Effector CD8-positive, alpha-beta T cell (primary cell): ENCODE measurements around the gene TEPSIN.
"Not testable (repeated sequence)": the region's sequence is repeated elsewhere in the genome, so short reads cannot be mapped to it uniquely, and the experiment has no call there.

Source experiments
- DNase-seq: peaks from one replicate; lab custom pipeline; 2025; lab: John Stamatoyannopoulos, UW

Gene TEPSIN

DNA sequence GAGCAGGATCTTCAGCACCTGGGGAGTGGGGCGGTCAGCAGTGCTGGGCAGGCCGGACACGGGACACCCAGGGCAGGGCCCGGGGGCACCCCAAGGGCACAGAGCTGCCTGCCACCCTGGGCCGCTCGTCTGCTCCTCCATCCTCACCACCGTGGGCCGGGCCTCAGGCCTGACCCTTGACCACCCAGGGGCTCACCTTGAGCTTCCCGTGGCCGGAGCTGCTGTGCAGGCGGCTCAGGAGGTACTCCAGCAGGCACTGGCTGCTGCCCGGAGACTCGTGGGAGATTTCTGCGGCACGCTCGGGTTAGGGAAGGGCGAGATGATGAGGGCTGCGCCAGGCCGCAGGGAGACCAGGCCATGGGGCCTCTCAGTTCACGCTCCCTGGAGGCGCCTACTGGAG lies 2.1 kb downstream of the TEPSIN start:
- no peak for DNase-seq

DNA sequence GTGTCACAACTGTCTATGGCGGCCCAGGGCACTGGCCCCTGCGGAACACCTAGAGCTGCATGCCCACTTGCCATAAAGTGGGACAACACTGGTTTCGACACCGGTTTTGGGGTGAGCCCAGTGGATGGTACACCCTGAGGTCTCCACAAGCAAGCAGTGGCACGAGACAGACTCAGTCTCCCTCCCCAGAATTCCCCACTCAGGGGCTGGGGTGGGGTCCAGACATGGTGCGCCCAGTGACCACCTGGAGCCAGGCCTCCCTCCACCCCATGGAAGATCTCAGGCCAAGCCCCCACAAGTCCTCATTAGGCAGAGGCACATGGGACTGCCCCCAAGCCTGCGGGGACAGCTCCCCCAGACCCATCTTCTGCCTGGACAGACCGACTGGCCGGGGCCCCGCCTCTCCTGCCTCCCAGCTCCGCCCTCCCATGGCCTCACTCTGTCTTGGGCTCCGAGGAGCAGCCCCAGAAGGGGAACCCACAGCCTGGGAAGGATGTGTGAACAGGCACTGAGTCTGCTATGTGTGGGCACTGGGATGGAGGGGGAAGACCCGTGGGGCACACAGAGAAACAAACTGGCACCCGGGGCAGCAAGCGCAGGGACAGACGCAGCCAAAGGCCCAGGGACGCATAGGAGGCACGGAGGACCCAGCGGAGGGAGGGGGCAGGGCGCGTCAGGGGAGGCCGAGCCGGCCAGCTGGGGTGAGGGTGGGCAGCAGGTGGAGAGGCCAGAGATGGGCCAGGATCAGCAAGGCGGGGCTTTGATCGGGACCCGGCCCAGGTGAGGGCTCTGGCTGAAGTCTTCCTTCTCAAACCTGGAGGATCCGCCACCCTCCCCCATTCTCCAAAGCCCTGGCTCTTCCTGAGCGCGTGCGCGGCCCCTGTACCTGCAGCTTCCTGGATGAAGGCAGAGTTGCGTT lies 2.8 kb downstream of the TEPSIN start:
- no peak for DNase-seq

DNA sequence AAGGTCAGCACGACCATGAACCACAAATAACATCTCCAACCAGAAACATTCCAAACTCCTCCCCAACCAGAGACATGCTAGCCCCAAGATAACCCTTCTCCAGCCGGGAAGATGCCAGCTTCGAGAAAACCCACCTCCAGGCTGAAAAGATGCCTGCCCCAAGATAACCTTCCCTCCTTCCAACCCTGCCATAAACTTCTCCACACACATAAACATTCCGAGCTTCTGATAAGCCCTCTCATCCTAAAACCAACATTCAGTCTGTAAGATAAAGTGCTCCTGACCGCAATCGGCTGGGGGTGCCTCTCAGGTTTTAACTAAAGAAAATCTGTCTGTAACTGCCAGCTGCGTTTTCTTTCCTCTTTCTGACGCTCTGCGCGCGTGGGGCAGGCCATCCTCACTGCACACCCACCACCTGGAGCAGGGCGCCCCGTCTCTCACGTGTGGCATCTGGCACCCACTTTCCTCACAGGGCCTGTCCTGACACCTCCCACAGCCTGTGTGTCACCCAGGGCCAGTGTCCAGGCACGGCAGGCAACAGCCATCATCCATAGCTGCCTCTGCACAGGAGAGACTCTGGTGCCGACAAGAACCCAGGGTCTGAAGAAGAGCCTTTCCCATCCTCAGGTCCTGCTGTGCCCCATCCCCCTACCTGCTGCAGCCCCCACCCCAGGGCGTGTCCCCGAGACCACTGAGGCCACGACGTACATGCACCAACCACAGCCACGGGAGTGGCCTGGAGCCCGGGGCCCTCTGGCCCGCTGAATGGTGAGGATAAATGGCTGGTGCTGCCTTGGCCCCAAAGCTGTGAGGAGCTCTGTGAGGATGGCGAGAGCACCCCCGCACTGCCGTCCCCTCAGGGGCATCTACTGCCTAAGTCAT lies 3.7 kb downstream of the TEPSIN start:
- no peak for DNase-seq

DNA sequence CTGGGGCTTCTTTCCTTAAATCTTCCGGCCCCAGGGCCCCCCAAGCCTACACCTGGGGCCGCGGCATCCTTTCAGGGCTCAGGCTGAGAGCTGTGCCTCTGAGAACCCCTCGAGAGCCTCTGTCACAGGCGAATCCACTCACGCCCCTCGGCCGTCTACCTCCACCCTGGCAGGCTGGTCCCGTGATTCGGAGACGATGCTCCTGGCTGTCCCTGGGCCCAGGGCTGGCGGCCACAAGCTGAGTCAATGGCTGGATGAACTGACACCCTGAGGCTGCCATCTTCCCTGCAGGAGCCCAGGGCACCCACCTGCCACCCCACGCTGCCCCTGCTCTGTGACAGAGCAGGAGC lies 4.4 kb downstream of the TEPSIN start:
- DNase-seq = no peak

DNA sequence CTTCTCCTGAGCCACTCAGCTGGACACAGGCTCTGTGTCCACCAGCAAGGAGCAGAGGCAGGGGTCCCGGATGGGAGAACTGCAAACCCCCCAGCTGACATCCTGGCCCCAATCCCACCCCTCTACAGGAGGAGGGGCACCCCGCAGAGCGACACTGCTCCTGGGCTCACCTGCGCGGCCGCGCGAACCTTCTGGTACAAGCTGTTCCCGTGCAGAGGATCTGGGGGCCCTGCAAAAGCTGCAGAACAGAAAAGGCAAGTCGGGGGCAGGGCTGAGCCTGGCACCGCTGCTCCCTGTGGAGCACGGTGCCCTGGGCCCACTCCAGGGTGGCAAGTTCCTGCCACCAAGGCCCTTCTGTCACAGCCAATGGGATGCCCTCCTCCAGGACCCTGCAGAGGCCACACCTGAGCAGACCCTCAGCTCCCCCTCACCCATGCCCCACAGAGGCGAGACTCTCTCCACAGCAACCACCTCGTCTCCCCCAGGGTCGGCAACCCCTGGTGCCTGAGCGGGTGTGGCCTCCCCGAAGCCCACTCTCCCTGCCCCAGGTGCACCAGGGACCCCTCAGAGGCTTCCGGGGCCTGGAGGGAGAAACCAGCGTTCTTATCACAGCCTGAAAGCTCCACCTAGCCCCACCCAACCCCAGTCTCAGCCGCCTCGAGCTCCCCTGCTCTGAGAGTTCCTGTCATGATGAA lies 4.9 kb downstream of the TEPSIN start:
- DNase-seq = no peak

DNA sequence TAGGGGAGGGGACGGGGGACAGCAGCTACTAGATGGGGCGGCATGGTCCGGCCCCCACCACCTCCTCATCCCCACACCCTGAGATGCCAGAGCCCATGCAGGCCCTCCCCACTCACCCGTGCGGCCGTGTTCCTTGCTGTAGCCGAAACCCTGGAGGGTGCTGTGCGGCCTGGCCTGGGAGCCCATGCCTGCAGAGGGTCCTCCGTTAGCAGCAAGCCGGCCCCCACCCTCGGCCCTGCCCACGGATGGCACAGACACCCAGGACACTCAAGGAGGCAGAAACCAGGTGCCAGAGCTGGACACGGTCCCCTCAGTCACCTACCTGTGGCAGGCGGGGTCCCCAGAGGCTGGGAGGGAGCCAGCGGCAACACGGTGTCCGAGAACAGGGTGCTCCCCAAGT lies 5.5 kb downstream of the TEPSIN start:
- no peak for DNase-seq

DNA sequence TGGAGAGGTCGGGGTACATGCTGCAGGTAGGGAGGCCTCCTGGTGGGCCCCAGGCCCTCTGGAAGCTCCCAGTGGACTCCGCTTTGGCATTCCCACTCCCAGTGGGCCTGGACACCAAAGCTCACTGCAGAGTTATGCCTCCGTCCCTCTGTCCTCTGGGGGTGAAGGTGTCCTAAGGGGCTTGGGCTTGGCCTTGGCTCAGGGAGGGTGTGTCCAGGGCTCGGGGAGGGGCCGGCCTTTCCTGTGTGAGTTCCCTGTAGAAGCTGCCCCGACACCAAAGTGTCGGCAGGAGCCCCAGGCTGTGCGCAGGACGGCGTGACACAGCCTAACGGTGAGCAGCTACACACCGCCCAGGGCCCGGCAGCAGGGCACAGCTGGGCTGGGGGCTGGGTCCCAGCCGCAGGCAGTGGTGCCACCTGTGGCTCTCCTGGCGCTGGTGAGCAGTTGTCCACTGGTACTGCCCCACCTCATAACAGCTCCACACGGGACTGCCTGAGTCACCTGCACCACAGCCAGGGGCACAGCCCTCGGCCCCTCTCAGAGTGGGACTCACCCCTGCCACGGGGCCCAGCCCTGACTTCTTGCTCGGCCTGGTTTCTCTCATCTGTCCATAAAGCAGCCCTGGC lies 6.1 kb downstream of the TEPSIN start:
- no peak for DNase-seq

DNA sequence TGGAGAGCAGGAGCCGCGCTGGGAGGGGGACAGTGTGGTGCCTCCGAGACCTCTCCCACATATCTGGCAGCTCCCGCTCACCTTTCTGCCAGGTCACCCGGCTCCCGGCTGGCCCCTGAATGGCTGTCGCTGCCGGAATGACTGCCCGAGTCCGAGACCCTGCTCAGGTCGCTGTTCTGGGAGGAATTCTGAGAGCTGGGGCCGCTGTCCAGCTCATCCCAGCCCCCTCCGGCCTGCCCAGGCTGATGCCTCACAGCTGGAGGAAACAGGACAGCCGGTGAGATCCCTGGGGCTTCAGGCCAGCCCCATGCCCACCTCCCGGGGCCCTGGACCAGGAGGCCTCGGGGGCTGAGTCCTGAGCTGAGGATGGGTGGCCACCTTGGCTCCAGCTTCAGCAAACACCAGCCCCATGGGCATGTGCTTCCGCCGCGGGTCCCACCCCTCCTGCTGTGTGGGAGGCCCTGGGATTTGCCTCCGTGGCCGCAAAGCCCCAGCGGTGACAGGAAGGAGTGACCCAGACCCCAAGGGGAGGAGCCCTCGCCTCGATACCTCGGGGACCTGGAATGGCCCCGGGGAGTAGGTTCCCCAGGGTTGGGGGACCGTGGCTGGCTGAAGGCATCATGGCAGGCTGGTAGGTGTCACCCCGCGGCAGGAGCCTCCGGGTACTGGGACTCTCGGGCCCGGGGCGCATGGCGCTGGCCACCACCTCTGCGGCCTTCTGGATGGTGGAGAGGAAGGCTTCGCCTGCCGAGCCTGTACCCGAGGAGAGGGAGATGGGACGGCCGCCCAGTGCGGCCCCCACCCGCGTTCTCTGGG lies 6.9 kb downstream of the TEPSIN start:
- DNase-seq = no peak

DNA sequence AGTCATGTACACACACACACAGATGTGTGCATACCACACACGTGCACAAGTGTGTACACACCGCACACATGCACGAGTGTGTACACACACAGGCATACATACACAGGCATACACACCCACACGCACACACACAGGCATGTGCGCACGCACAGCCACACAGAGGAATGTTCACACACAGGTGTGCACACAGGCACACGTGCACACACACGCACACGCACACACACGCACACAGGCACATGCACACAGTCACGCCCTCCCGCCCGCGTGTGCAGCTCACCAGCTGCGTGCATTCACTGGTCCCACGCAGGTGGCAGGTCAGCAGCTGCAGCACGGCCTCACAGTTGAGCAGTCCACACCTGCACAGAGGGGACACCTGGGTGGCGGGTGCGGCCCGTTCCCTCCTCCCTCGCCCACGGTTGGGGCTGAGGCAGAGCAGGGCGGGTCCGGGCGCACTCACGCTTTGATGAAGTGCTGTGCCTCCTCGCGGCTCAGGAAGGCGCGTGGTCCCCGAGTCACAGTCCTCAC lies 7.7 kb downstream of the TEPSIN start:
- DNase-seq = no peak

DNA sequence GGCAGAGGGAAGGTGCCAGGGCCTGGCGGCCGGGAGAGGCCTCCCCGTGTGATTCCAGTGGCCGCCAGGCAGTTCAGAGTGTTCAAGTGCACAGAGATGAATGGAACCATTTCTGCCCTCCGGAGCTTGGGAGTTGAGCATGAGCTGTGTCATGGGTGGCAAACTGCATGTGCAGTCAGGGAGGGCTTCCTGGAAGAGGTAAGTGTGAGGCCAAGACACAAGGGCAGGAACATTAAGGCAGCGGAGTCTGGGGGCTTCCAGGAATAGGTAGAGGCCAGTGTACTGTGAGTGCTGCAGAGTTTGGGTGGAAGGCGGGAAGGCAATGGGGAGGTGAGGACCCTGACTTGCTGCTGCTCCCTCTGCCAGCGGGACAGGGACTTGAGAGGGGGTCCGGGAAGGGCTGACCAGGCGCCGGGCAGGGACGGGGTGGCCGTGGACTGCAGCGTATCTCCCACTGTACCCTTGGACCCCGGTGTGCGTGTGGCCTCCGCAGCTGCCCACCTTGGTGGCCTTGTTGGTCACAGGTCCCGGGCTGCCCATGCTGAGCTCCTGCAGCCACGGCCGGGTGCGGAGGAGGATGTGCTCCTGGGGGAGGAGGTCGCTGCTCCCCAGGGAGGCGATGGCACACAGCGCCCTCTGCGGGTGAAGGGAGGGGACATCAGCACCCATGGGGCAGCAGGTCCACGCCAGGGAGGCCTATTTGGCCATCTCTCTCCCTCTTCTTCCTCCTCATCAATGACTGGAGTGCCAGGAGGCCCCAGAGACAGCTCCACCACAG lies 8.6 kb downstream of the TEPSIN start:
- no peak for DNase-seq

DNA sequence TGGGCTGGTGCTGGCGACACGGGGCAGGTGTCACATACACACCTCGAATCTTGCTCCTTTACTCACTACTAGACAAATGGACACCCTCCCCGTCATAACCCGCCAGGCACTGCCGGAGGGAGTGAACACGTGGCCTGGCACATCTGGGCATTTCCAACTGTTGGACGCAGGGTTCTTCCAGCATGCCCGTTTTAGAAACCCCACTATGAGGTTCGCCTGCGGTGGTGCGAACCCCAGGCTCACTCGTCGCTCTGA lies 9.3 kb downstream of the TEPSIN start:
- DNase-seq = no peak

DNA sequence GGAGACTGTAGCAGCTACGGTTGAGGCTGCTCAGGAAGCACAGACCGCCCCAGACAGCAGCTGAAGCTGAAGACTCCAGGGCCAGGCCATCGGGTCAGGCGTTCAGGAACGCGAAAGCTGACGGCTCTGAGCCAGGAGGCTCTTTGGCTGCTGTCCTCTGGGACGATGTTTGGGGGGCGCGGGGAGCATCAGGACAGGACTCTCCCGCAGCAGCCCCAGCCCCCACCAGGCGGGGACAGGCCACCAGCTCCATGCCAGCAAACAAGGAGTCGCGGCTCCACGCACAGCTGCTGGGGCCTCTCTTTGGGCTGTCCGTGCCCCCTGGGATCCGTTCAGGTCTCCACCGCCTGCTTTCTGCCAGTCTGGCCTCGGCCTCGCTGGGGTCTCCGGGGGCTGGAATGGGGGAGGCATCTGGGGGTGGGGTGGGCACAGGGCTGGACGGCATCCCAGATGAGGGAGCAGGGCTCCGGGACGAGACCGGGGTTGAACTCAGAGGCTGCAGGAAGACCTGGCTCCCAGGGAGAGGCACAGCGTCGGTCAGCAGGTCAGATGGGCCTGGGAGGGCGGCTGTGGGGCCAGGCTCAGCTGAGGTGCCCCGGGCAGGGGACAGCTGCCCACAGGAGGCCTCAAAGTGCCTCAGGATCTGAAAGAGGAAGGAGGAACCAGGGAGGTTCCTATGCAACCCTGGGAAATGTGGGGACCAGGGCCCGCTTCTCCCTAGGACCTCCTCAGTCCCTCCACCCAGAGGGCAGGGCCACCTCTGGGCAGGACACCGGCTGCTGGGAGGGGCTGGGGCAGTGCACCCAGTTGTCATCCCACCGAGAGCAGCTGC lies 9.8 kb downstream of the TEPSIN start:
- no peak for DNase-seq

DNA sequence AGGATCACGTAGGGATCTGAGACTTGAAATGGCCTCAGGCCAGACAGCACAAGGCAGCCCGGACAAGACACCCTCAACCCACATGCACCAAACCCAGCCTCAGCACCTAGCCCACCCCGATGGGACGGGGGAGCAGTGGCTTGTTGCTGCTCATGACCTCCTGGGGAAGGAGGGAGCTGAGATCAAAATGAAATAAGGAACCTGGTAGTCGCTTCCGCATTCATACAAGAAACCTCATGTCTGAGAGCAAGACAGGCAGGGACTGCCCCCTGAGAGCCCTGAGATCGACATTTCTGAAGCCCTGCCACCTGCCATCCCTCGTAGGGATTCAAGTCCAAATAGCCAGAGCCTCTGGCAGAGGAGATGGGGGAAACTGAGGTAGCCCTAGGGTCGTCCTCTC lies 10.4 kb downstream of the TEPSIN start:
- DNase-seq = no peak

DNA sequence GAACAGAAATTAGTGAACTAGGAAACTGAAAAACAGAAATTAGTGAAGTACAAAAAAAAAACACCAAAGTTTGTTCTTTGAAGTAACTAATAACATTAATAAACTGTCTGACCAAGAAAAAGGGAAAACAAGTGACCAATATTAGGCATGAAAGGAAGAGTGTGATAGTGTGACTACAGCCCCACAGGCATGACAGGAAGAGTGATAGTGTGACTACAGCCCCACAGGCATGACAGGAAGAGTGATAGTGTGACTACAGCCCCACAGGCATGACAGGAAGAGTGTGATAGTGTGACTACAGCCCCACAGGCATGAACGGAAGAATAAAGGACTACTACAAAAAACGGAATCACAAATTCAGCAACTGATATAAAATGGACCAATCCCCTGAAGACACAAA lies 11.2 kb downstream of the TEPSIN start:
- not testable (repeated sequence) for DNase-seq

DNA sequence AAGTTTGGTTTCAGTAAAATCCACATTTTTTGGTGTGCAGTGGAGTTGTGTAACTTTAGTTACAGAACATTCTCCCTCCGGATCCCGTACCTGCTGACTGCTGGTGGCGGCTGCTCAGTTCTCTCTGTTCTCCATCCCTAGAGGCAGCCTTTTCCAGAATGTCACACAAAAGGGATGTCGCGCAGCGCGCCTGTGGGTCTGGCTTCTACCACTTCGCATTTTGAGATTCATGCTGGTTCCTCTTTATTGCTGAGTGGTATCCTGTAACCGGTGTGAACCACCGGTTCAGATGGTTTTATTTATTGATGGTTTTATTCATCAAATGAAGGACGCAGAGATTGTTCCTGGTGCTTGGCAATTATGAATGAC lies 15.1 kb downstream of the TEPSIN start:
- no peak for DNase-seq

DNA sequence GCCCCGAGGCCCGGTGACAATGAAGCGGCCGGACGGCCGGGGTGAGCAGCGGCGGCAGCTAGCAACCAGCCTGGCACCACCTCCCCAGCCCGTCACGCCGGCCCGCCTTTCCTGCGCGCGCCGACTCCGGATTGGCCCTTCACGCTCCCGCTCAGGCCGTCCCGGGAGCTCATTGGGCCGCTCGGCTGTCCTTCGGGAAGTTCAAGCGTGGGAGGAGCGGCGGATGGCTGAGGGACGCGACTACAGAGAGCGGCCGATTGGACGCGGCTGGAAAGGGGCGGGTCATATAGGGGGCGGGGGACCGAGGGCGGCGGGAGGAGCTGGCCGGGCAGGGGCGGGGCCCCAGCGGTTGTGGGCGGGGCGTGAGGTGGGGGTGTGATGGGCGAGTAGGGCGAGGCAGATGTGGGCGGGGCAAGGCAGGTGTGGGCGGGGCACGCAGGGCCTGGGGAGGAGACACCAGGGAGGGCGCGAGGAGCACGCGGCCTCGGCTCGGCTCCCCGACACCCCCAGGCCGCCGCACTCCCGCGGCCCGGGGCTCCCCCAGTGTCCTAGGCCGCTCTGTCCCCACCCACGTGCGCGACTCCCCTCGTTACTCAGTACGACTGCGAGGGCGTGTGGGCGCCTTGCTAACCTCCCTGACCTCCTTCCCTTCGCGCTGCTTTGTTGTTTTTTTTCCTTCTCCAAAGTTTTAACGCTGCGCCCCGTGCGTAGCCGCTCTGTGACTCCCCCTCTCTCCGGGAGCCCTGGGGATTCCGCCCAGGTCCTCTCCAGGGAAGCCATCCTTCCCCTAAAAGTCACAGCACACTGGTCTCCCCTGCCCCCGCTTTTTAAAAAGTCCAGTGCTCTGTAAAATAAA lies 15.7 kb downstream of the TEPSIN start, which contains the start of gene CEP131:
Gene CEP131, minus strand, starts transcription at position 60 of the 856 bp plus-strand sequence. CDS start 2,909 bp downstream, outside the sequence.
- peak; percentile 99 for DNase-seq

DNA sequence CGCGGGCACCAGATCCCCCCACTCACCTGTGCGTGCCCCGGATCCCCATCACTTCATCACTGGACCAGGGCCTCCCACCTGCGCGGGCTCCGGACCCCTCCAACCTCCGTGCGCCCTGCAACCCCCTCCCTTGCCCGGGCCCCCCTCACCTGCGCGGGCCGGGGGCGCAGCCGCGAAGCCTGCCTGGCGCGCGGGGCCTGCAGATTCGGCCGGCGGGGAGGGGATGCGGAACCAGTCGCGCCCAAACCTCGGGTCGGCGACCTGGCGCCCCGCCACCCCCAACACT lies 16.3 kb downstream of the TEPSIN start:
- no peak for DNase-seq

DNA sequence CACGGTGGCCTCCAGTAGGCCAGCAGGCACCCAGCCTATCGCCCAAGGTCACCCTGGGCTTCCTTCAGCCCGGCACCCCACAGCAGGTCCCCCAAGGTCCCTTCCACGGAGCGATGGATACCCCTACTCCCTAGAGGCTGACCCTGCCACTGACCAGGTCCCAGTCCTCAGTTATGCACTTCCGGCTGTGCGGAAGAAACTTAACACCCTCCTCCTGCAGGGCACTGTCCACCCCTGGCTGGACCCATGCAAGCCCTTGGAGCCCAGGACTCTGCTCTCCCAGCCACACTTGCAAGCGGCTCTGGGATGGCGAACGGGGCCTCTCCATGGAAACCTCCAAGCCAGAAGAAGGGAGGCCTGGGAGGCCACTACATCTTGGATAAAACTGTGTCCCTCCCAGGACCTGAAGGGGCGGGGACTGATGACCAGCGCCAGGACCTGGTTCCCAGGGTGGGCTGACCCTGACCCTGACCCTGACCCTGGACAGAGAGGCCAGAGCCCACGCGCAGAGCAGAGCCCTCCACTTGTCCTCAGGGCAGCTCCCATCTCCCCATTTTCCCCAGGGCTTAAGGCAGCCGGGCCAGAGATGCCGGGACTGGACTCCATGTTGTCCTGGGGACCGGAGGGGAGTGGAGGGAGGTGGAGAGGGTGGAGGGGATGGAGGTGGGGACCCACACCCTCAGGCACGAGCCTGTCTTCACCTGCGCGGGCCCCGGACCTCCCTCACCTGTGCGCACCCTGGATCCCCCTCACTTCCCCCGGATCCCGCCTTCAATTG lies 16.8 kb downstream of the TEPSIN start:
- no peak for DNase-seq
